ENCODE measurements around the gene RPTOR.

RPTOR gene

GRCh38 chr17:80668375-80669148 is 123.9 kb downstream of the RPTOR start:
- DNase-seq (ENCODE audit: low read depth): no peak

- no peak for DNase-seq (ENCODE audit: low read depth)
Measured at GRCh38 chr17:80671039-80671824, 126.6 kb downstream of the RPTOR start.

- DNase-seq (ENCODE audit: low read depth): no peak
Measured at GRCh38 chr17:80671825-80672110, 127.1 kb downstream of the RPTOR start.

- DNase-seq (ENCODE audit: low read depth): no peak
Measured at GRCh38 chr17:80673152-80673920, 128.7 kb downstream of the RPTOR start.

- no peak for DNase-seq (ENCODE audit: low read depth)
Measured at GRCh38 chr17:80675438-80676095, 130.9 kb downstream of the RPTOR start.

GRCh38 chr17:80676096-80676466 is 131.4 kb downstream of the RPTOR start:
- DNase-seq (ENCODE audit: low read depth): no peak

- no peak for DNase-seq (ENCODE audit: low read depth)
Measured at GRCh38 chr17:80676564-80676963, 131.9 kb downstream of the RPTOR start.

GRCh38 chr17:80677214-80677756 is 132.6 kb downstream of the RPTOR start:
- no peak for DNase-seq (ENCODE audit: low read depth)

- no peak for DNase-seq (ENCODE audit: low read depth)
Measured at GRCh38 chr17:80679816-80680215, 135.2 kb downstream of the RPTOR start.

GRCh38 chr17:80681215-80681614 is 136.6 kb downstream of the RPTOR start:
- DNase-seq (ENCODE audit: low read depth): no peak

- no peak for DNase-seq (ENCODE audit: low read depth)
Measured at GRCh38 chr17:80682372-80682771, 137.7 kb downstream of the RPTOR start.

GRCh38 chr17:80683625-80684104 is 139.0 kb downstream of the RPTOR start:
- DNase-seq (ENCODE audit: low read depth): no peak

- no peak for DNase-seq (ENCODE audit: low read depth)
Measured at GRCh38 chr17:80687839-80688238, 143.2 kb downstream of the RPTOR start.

GRCh38 chr17:80689129-80689619 is 144.5 kb downstream of the RPTOR start:
- DNase-seq (ENCODE audit: low read depth): no peak

GRCh38 chr17:80691784-80692183 is 147.1 kb downstream of the RPTOR start:
- DNase-seq (ENCODE audit: low read depth): no peak

- DNase-seq (ENCODE audit: low read depth): no peak
Measured at GRCh38 chr17:80692931-80693467, 148.4 kb downstream of the RPTOR start.

GRCh38 chr17:80693511-80693910 is 148.9 kb downstream of the RPTOR start:
- DNase-seq (ENCODE audit: low read depth): no peak

- DNase-seq (ENCODE audit: low read depth): no peak
Measured at GRCh38 chr17:80694085-80694991, 149.7 kb downstream of the RPTOR start.

- no peak for DNase-seq (ENCODE audit: low read depth)
Measured at GRCh38 chr17:80694992-80695912, 150.6 kb downstream of the RPTOR start.

Measured in stimulated activated CD8-positive, alpha-beta memory T cell treated with anti-CD3 and anti-CD28 coated beads, Interleukin-12 subunit alpha, Interleukin-12 subunit beta, amount 100 ng/mL, for 4 hours (primary cell).